Nephron (organoid): ENCODE measurements around the gene LTB4R.

Source experiments
- H3K27ac Mint-ChIP-seq, 3 experiments: 2 replicates each; pipeline ENCODE4 v1.8.0; 2020; ENCODE audit warnings: mixed read lengths in 3 of 3, mild to moderate bottlenecking in 2 of 3, moderate library complexity in 1 of 3
- H3K27me3 Mint-ChIP-seq: 2 replicates; pipeline ENCODE4 v1.8.0; 2021; ENCODE audit warnings: low read depth, mild to moderate bottlenecking, moderate library complexity, mixed read lengths
- H3K36me3 Mint-ChIP-seq: 2 replicates; pipeline ENCODE4 v1.8.0; 2020; ENCODE audit warnings: low read depth, mixed read lengths
- H3K4me1 Mint-ChIP-seq: 2 replicates; pipeline ENCODE4 v1.8.0; 2020; ENCODE audit warnings: mixed read lengths
- H3K4me3 Mint-ChIP-seq, 3 experiments: 2 replicates each; pipeline ENCODE4 v1.8.0; 2020; ENCODE audit warnings: mild to moderate bottlenecking in 3 of 3, mixed read lengths in 3 of 3, moderate library complexity in 2 of 3
- H3K9me3 Mint-ChIP-seq: 2 replicates; pipeline ENCODE4 v1.8.0; 2020; ENCODE audit warnings: mixed read lengths
- CTCF ChIP-seq, 3 experiments: fragments of 200-600 bp; sonication (generic); IDR thresholded peaks; one replicate each; pipeline ENCODE4 v1.5.0; 2021; ENCODE audit warnings: antibody characterized with exemption in 3 of 3; ENCODE audit not compliant: unreplicated experiment in 3 of 3

The LTB4R gene

GRCh38 chr14:24285351-24285750 is 26.0 kb upstream of the LTB4R start:
- Mint-ChIP-seq H3K9me3 (no peaks in the 10 kb centered on the region), H3K4me3 (no peak overlapping the region), H3K36me3 (peaks cover 1% of the 10 kb centered on the region), H3K27me3 (no peaks in the 10 kb centered on the region), H3K27ac (no peak overlapping the region), H3K4me1 (no peaks in the 10 kb centered on the region)
- TF ChIP-seq CTCF (IDR thresholded peaks at IDR 0.05; ENCODE audit: unreplicated experiment in 3 of 3), result no peak

GRCh38 chr14:24286996-24287395 is 24.3 kb upstream of the LTB4R start:
- Mint-ChIP-seq H3K4me1 (no peaks in the 10 kb centered on the region), H3K36me3 (peaks cover 9% of the 10 kb centered on the region), H3K27me3 (no peaks in the 10 kb centered on the region), H3K4me3 (no peak overlapping the region), H3K9me3 (no peaks in the 10 kb centered on the region), H3K27ac (no peak overlapping the region)
- TF ChIP-seq CTCF (IDR thresholded peaks at IDR 0.05; ENCODE audit: unreplicated experiment in 3 of 3), result no peak

- Mint-ChIP-seq H3K27me3 (no peaks in the 10 kb centered on the region), H3K9me3 (no peaks in the 10 kb centered on the region), H3K36me3 (peaks cover 19% of the 10 kb centered on the region), H3K27ac (no peak overlapping the region), H3K4me1 (no peaks in the 10 kb centered on the region), H3K4me3 (no peak overlapping the region)
- TF ChIP-seq CTCF (IDR thresholded peaks at IDR 0.05; ENCODE audit: unreplicated experiment in 3 of 3), result no peak
Observed at GRCh38 chr14:24289649-24290280, 21.5 kb upstream of the LTB4R start.

DNA sequence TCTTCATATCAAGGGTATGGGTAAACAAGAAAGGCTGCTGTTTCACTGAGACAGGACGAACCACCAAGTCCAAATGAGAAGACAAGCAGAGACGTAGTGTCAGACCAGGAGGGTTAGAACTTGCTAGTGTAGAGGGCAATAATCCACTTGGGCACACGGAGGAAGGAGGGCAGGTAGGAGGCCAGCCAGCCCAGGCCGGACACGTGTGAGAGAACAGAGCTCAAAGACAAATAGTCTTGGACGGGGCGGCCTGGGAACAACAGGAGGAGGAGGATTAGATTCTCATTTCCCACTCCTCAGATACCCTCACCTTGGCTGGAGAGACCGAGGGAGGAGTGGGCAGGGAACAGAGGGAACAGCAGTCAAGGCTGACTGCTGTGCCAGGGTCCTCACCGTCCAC is 20.6 kb upstream of the LTB4R start:
- Mint-ChIP-seq H3K27ac (no peak overlapping the region), H3K27me3 (no peaks in the 10 kb centered on the region), H3K4me1 (no peaks in the 10 kb centered on the region), H3K4me3 (no peak overlapping the region), H3K36me3 (peaks cover 23% of the 10 kb centered on the region), H3K9me3 (no peaks in the 10 kb centered on the region)
- no peak for TF ChIP-seq CTCF (IDR thresholded peaks at IDR 0.05; ENCODE audit: unreplicated experiment in 3 of 3)

DNA sequence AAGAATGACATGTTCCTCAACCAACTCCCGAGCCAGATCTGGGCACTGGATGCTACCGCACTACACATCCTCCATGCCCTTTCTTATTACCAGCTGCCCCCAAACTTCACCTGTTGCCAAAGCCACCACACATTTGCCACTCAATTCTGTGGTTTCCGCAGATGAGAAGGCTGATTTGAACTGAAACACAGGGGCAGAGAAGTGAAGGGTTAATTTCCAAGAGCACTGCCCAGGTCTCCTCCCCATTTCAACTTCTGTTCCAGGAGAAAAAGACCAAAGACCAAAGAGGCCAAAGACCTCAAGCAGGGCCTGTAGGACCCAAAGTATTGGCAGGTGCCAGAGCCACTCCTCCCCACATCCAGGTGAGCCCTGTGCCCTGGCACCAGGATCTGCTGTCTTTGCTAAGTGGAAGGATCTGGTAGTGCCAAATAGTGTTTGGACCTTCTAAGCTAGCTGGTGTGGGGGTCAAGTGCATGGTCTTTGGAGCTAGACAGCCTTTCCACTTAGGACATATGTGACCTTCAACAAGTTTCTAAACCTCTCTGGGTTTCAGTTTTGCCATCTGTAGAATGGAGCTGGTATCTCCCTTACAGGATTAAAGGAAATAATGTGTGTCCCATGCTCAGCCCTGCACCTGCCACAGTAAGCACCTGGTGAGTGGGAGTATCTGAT is 19.7 kb upstream of the LTB4R start:
- Mint-ChIP-seq H3K27ac (no peak overlapping the region), H3K36me3 (peaks cover 23% of the 10 kb centered on the region), H3K4me3 (no peak overlapping the region)

More for the DNA sequence above, 19.7 kb upstream of the LTB4R start:
- no peak for TF ChIP-seq CTCF (IDR thresholded peaks at IDR 0.05; ENCODE audit: unreplicated experiment in 3 of 3)
- Mint-ChIP-seq H3K27me3 (no peaks in the 10 kb centered on the region), H3K4me1 (peaks cover under 1% of the 10 kb centered on the region), H3K9me3 (no peaks in the 10 kb centered on the region)
